Neuronal stem cell (in vitro differentiated cells): ENCODE measurements around the gene RGS16.

Experiments
- DNase-seq: peaks from one replicate; pipeline ENCODE4 v3.0.0-alpha.2; 2013; ENCODE audit warnings: low spot score
- H2AFZ ChIP-seq: one replicate; pipeline ENCODE4 v1.6.1; 2013; ENCODE audit warnings: mild to moderate bottlenecking, low read length, inconsistent platforms
- H2AK5ac ChIP-seq: 2 replicates; pipeline ENCODE4 v1.6.1; 2013; ENCODE audit warnings: low read depth, mild to moderate bottlenecking, inconsistent platforms, low read length, moderate library complexity, mixed read lengths
- H2BK120ac ChIP-seq: 2 replicates; pipeline ENCODE4 v1.6.1; 2013; ENCODE audit warnings: low read depth, mild to moderate bottlenecking, inconsistent platforms, low read length, moderate library complexity, mixed read lengths
- H2BK12ac ChIP-seq: one replicate; pipeline ENCODE4 v1.6.1; 2013; ENCODE audit warnings: low read length, inconsistent platforms
- H2BK15ac ChIP-seq: 2 replicates; pipeline ENCODE4 v1.6.1; 2013; ENCODE audit warnings: mild to moderate bottlenecking, low read length, inconsistent platforms, mixed read lengths
- H2BK5ac ChIP-seq: one replicate; pipeline ENCODE4 v1.6.1; 2013; ENCODE audit warnings: inconsistent platforms, mild to moderate bottlenecking, low read length, moderate library complexity
- H3K14ac ChIP-seq: one replicate; pipeline ENCODE4 v1.6.1; 2013; ENCODE audit warnings: low read length, inconsistent platforms
- H3K18ac ChIP-seq: 2 replicates; pipeline ENCODE4 v1.6.1; 2013; ENCODE audit warnings: low read length, inconsistent platforms
- H3K23ac ChIP-seq: 2 replicates; pipeline ENCODE4 v1.6.1; 2013; ENCODE audit warnings: low read depth, mild to moderate bottlenecking, mixed read lengths, low read length, inconsistent platforms; ENCODE audit not compliant: poor library complexity
- H3K27ac ChIP-seq: replicated peaks from 3 replicates; pipeline ENCODE4 v1.5.1; 2013; ENCODE audit warnings: low read length, inconsistent platforms
- H3K27me3 ChIP-seq, 3 experiments: 2 replicates each; pipeline ENCODE4 v1.6.1; 2013; ENCODE audit warnings: low read length in 3 of 3, mild to moderate bottlenecking in 2 of 3, inconsistent platforms in 1 of 3, low read depth in 1 of 3, mixed read lengths in 1 of 3, moderate library complexity in 1 of 3; ENCODE audit not compliant: control insufficient read depth in 3 of 3, insufficient read depth in 3 of 3
- H3K36me3 ChIP-seq, 2 donors: replicated peaks in 1 of 2; 2 replicates each; pipeline ENCODE4 v1.6.1; 2013; ENCODE audit warnings: low read length in 2 of 2; ENCODE audit not compliant: control insufficient read depth in 2 of 2, insufficient read depth in 2 of 2
- H3K4ac ChIP-seq: 2 replicates; pipeline ENCODE4 v1.6.1; 2013; ENCODE audit warnings: inconsistent platforms, mild to moderate bottlenecking, low read length, moderate library complexity
- H3K4me1 ChIP-seq, 2 donors: 1 replicate in 1 of 2; 2 replicates in 1 of 2; pipeline ENCODE4 v1.6.1; 2013; ENCODE audit warnings: low read length in 2 of 2, low read depth in 1 of 2; ENCODE audit not compliant: control insufficient read depth in 2 of 2, insufficient read depth in 1 of 2
- H3K4me2 ChIP-seq: one replicate; pipeline ENCODE4 v1.6.1; 2013; ENCODE audit warnings: mild to moderate bottlenecking, low read length, inconsistent platforms; ENCODE audit not compliant: insufficient read depth, poor library complexity, severe bottlenecking
- H3K4me3 ChIP-seq, 2 donors: 2 replicates each; pipeline ENCODE4 v1.5.1; 2013; ENCODE audit warnings: low read length in 2 of 2, mild to moderate bottlenecking in 2 of 2, inconsistent platforms in 1 of 2, moderate library complexity in 1 of 2
- H3K79me1 ChIP-seq: one replicate; pipeline ENCODE4 v1.6.1; 2013; ENCODE audit warnings: low read depth, mild to moderate bottlenecking, inconsistent platforms, low read length, moderate library complexity
- H3K9ac ChIP-seq: one replicate; pipeline ENCODE4 v1.6.1; 2013; ENCODE audit warnings: mild to moderate bottlenecking, low read depth, low read length, inconsistent platforms; ENCODE audit not compliant: poor library complexity
- H3K9me3 ChIP-seq, 2 donors: replicated peaks in 1 of 2; 2 replicates each; pipeline versions ENCODE3 to v1.6.1; 2013; ENCODE audit warnings: low read length in 2 of 2, mild to moderate bottlenecking in 2 of 2, inconsistent platforms in 1 of 2, low read depth in 1 of 2, mixed read lengths in 1 of 2, moderate library complexity in 1 of 2; ENCODE audit not compliant: control insufficient read depth in 2 of 2, insufficient read depth in 1 of 2
- H4K8ac ChIP-seq: one replicate; pipeline ENCODE4 v1.6.1; 2013; ENCODE audit warnings: low read depth, mild to moderate bottlenecking, inconsistent platforms, low read length, moderate library complexity
- H4K91ac ChIP-seq: one replicate; pipeline ENCODE4 v1.6.1; 2013; ENCODE audit warnings: low read length, low read depth, mild to moderate bottlenecking, inconsistent platforms; ENCODE audit not compliant: poor library complexity
- WGBS, 2 donors: extraction: QIAGEN DNeasy Blood & Tissue Kit; methylation state at CpG; one replicate each; pipeline ENCODE4 v1.1.7; 2013; ENCODE audit warnings: missing lambda C conversion rate in 2 of 2, mixed read lengths in 1 of 2; ENCODE audit not compliant: insufficient read length in 2 of 2, insufficient replicate concordance in 1 of 2; ENCODE audit errors: extremely low coverage in 2 of 2; 5-methylcytosine and 5-hydroxymethylcytosine counted together

RGS16 gene

DNA sequence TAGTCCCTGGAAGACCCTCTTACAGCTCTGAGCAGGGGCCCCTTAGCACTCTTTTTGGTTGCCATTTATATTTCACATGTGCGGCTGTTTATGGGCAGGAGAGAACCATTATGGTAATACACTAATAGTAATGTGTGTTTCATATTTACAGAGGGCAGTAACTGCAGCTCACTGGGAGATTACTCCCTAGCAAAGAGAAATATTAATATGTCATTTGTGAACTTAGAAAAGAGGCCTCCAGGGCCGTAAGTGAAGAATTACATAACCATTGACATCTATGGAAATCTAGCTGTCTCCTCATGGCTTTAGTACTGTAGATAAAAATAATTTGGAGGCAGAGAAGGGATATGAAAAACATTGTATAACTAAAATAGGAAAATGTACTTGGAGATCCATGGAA is 23.4 kb upstream of the RGS16 start:
- Histone ChIP-seq H3K36me3 (no peaks in the 10 kb centered on the region), H3K14ac (no peak overlapping the region), H3K18ac (no peak overlapping the region)

DNA sequence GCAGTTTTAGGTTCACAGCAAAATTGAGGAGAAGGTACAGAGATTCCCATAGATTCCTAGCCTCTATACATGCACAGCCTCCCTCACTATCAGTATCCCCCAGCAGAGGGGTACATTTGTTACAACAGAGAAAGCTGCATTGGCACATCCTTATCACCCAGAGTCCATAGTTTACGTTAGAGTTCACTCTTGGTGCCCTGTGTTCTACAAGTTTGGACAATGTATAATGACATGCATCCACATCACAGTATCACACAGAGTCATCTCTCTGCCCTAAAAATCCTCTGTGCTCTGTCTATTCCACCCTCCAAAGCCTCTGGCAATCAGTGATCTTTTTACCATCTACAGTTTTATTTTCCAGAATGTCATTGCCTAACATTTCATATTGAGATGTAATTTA is 22.3 kb upstream of the RGS16 start:
- H3K4me3 ChIP-seq = no peak overlapping the region
- H2BK120ac ChIP-seq = no peak overlapping the region
- H3K79me1 ChIP-seq = no peaks in the 10 kb centered on the region
- H3K18ac ChIP-seq = no peak overlapping the region
- H2BK12ac ChIP-seq = no peak overlapping the region
- H3K27ac ChIP-seq = no peak overlapping the region
- no CpG with 5 or more reads among the region's 1 CpG for WGBS, 2 donors
- H3K4me2 ChIP-seq = no peak overlapping the region
- peaks cover 10 to 19% of the 10 kb centered on the region in 2 donors for H3K4me1 ChIP-seq
- no peak overlapping the region for H2AFZ ChIP-seq
- no peak overlapping the region for H2AK5ac ChIP-seq
- H3K27me3 ChIP-seq = no peaks in the 10 kb centered on the region
- no peak overlapping the region for H3K14ac ChIP-seq
- H3K9me3 ChIP-seq = no peaks in the 10 kb centered on the region
- no peaks in the 10 kb centered on the region for H3K36me3 ChIP-seq
- DNase-seq = no peak
- H2BK5ac ChIP-seq = no peak overlapping the region
- H4K91ac ChIP-seq = no peak overlapping the region
- no peak overlapping the region for H4K8ac ChIP-seq
- no peak overlapping the region for H3K23ac ChIP-seq
- H3K9ac ChIP-seq = no peak overlapping the region
- no peak overlapping the region for H2BK15ac ChIP-seq
- no peak overlapping the region for H3K4ac ChIP-seq

More for the DNA sequence above, 23.4 kb upstream of the RGS16 start:
- Histone ChIP-seq H3K4me2 (no peak overlapping the region), H4K91ac (no peak overlapping the region), H4K8ac (no peak overlapping the region), H3K9me3 (no peaks in the 10 kb centered on the region), H3K4me1 (peaks cover 10 to 19% of the 10 kb centered on the region in 2 donors), H3K79me1 (no peaks in the 10 kb centered on the region), H2BK15ac (no peak overlapping the region), H3K4ac (no peak overlapping the region), H3K23ac (no peak overlapping the region), H2AFZ (no peak overlapping the region), H3K27me3 (no peaks in the 10 kb centered on the region), H2BK5ac (no peak overlapping the region), H2AK5ac (no peak overlapping the region), H2BK120ac (no peak overlapping the region), H3K9ac (no peak overlapping the region), H3K27ac (no peak overlapping the region), H3K4me3 (no peak overlapping the region), H2BK12ac (no peak overlapping the region)
- DNase-seq = no peak
- no CpG with 5 or more reads among the region's 2 CpGs for WGBS, 2 donors

DNA sequence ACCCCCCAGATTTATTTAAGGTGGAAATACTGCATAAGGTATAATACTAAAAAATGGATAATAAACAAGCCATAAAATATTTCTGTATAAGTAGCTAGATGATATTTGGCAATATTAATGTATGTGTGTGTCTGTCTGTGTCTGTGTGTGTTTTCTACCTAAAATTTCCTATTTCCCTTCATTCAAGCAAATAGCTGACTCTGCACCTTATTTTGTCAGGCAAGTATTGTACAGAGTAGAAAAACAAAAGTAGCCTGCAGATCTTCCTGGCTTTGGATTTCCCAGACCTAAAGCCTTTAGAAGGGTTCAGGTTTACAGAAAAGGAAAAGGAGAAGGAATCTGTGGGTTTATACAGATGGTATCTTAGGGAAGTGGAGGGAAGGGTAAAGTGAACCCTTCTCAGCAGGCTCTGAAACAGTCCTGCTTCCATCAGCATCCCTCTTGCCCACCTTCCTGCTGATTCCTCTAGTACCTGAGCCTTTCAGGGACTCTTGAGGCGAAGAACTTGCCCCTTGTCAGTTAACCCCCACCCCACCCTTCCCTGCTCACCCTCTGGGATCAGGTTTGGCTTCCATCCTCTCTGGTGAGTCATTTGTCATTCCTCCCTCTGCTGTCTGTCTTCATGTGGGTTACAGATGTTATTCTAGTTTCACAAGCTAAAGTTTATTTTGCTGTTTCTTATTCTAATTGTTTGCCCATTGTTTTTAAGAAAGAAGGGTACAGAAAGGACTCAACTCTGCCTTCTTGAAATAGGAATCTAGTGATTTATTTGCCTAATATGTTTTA is 21.7 kb upstream of the RGS16 start:
- Histone ChIP-seq H3K4ac (no peak overlapping the region), H3K9ac (no peak overlapping the region), H2BK120ac (no peak overlapping the region), H2BK5ac (no peak overlapping the region), H2BK15ac (no peak overlapping the region), H2BK12ac (no peak overlapping the region), H3K79me1 (no peaks in the 10 kb centered on the region), H3K9me3 (no peaks in the 10 kb centered on the region), H3K4me1 (peaks cover 10 to 15% of the 10 kb centered on the region in 2 donors), H2AFZ (no peak overlapping the region), H3K14ac (no peak overlapping the region), H4K91ac (no peak overlapping the region), H3K27ac (no peak overlapping the region), H3K4me3 (no peak overlapping the region), H4K8ac (no peak overlapping the region), H3K36me3 (no peaks in the 10 kb centered on the region), H2AK5ac (no peak overlapping the region), H3K4me2 (no peak overlapping the region), H3K27me3 (no peaks in the 10 kb centered on the region), H3K18ac (no peak overlapping the region), H3K23ac (no peak overlapping the region)
- no CpG with 5 or more reads among the region's 1 CpG for WGBS, 2 donors
- no peak for DNase-seq

DNA sequence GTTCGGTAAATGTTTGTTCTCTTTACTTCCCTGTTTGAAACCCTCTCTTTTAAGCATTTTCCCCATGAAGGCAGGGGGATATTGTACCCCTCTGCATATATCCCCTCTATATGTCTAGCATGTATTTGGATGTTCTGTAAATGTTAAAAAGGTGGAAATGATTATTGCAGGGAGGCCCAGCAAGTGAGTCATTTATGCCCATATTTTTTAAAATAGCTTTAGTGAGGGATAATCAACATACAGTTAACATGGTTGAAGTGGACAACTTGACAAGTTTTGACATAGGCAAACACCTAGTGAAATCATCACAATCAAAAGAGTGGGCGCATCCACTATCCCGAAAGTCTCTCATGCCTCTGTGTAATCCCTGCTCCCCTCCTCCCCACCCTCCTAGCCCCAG is 20.8 kb upstream of the RGS16 start:
- DNase-seq = no peak
- no peak overlapping the region for H3K9ac ChIP-seq
- peaks cover 6 to 7% of the 10 kb centered on the region in 2 donors for H3K4me1 ChIP-seq
- H3K9me3 ChIP-seq = no peaks in the 10 kb centered on the region
- H3K23ac ChIP-seq = no peak overlapping the region
- H2BK12ac ChIP-seq = no peak overlapping the region
- no peak overlapping the region for H4K8ac ChIP-seq
- no peak overlapping the region for H2BK5ac ChIP-seq
- H2AK5ac ChIP-seq = no peak overlapping the region
- no peaks in the 10 kb centered on the region for H3K79me1 ChIP-seq
- 100% methylated on average over 1 of the region's 3 CpGs; no CpG with 5 or more reads in 1 of the 2 donors for WGBS, 2 donors
- H3K27ac ChIP-seq = no peak overlapping the region
- no peak overlapping the region for H2AFZ ChIP-seq
- H4K91ac ChIP-seq = no peak overlapping the region
- no peaks in the 10 kb centered on the region for H3K36me3 ChIP-seq
- no peak overlapping the region for H3K18ac ChIP-seq
- no peak overlapping the region for H2BK120ac ChIP-seq
- no peak overlapping the region for H3K4me2 ChIP-seq
- no peak overlapping the region for H2BK15ac ChIP-seq
- H3K4ac ChIP-seq = no peak overlapping the region
- no peaks in the 10 kb centered on the region for H3K27me3 ChIP-seq
- no peak overlapping the region for H3K14ac ChIP-seq
- no peak overlapping the region for H3K4me3 ChIP-seq
